A549 (cell line): ENCODE results near the gene PTPRN2.

ENCODE experiments used
- CEBPB ChIP-seq, 2 experiments: fragments of >200 bp in 1 of 2; sonication (Bioruptor Twin) in 1 of 2; formaldehyde crosslinking in 1 of 2; IDR thresholded peaks; 2 replicates each; pipeline ENCODE4 v1.6.1; 2012 to 2016
- CHD2 ChIP-seq: fragments of 150-350 bp; IDR thresholded peaks from 2 replicates; pipeline ENCODE4 v1.6.1; 2014; ENCODE audit warnings: low read length; ENCODE audit not compliant: partially characterized antibody
- EP300 ChIP-seq, 2 experiments: fragments of >200 bp; sonication (Bioruptor Twin); formaldehyde crosslinking; IDR thresholded peaks; 2 replicates in 1 of 2; 3 replicates in 1 of 2; pipeline ENCODE4 v1.6.1; 2016 to 2017
- FOSL2 ChIP-seq, 2 experiments: fragments of 450-650 bp in 1 of 2; fragments of >200 bp in 1 of 2; sonication (Bioruptor Twin) in 1 of 2; formaldehyde crosslinking; IDR thresholded peaks; 2 replicates each; pipeline versions ENCODE4 v1.5.0 to v1.6.1; 2016 to 2020; ENCODE audit warnings: mild to moderate bottlenecking in 1 of 2, moderate library complexity in 1 of 2
- JUNB ChIP-seq: fragments of >200 bp; sonication (Bioruptor Twin); formaldehyde crosslinking; IDR thresholded peaks from 2 replicates; pipeline ENCODE4 v1.6.1; 2016
- MAFK ChIP-seq: fragments of 450-650 bp; IDR thresholded peaks from 2 replicates; pipeline ENCODE4 v1.6.1; 2014; ENCODE audit not compliant: partially characterized antibody
- MAX ChIP-seq: IDR thresholded peaks from 2 replicates; pipeline ENCODE4 v1.6.1; 2012
- POLR2A ChIP-seq: IDR thresholded peaks from 2 replicates; pipeline ENCODE4 v1.6.1; 2012; ENCODE audit warnings: mild to moderate bottlenecking, low read length
- RFX5 ChIP-seq: fragments of 450-650 bp; IDR thresholded peaks from 2 replicates; pipeline ENCODE4 v1.7.1; 2014; ENCODE audit warnings: antibody characterized with exemption, mild to moderate bottlenecking, moderate library complexity
- SMC3 ChIP-seq: fragments of >200 bp; sonication (Bioruptor Twin); formaldehyde crosslinking; IDR thresholded peaks from 3 replicates; pipeline ENCODE4 v1.6.1; 2018; ENCODE audit warnings: inconsistent platforms
- USF2 ChIP-seq: fragments of 450-650 bp; IDR thresholded peaks from 2 replicates; pipeline ENCODE4 v1.6.1; 2014; ENCODE audit warnings: antibody characterized with exemption
- TF ChIP-seq, protein P1 (sequence below): fragments of 200-600 bp; sonication (generic); IDR thresholded peaks from 2 replicates; pipeline ENCODE4 v1.6.1; 2016; ENCODE audit warnings: antibody characterized with exemption, mild to moderate bottlenecking, moderate library complexity
- TF ChIP-seq, protein P2 (sequence below): fragments of >200 bp; sonication (Bioruptor Twin); formaldehyde crosslinking; IDR thresholded peaks from 3 replicates; pipeline ENCODE4 v1.6.1; 2016
- TF ChIP-seq, protein P3 (sequence below): fragments of >200 bp; sonication (Bioruptor Twin); formaldehyde crosslinking; IDR thresholded peaks from 3 replicates; pipeline ENCODE4 v1.5.1; 2016

- TF ChIP-seq, protein P1, sequence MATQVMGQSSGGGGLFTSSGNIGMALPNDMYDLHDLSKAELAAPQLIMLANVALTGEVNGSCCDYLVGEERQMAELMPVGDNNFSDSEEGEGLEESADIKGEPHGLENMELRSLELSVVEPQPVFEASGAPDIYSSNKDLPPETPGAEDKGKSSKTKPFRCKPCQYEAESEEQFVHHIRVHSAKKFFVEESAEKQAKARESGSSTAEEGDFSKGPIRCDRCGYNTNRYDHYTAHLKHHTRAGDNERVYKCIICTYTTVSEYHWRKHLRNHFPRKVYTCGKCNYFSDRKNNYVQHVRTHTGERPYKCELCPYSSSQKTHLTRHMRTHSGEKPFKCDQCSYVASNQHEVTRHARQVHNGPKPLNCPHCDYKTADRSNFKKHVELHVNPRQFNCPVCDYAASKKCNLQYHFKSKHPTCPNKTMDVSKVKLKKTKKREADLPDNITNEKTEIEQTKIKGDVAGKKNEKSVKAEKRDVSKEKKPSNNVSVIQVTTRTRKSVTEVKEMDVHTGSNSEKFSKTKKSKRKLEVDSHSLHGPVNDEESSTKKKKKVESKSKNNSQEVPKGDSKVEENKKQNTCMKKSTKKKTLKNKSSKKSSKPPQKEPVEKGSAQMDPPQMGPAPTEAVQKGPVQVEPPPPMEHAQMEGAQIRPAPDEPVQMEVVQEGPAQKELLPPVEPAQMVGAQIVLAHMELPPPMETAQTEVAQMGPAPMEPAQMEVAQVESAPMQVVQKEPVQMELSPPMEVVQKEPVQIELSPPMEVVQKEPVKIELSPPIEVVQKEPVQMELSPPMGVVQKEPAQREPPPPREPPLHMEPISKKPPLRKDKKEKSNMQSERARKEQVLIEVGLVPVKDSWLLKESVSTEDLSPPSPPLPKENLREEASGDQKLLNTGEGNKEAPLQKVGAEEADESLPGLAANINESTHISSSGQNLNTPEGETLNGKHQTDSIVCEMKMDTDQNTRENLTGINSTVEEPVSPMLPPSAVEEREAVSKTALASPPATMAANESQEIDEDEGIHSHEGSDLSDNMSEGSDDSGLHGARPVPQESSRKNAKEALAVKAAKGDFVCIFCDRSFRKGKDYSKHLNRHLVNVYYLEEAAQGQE, result no peak
- TF ChIP-seq, protein P2, sequence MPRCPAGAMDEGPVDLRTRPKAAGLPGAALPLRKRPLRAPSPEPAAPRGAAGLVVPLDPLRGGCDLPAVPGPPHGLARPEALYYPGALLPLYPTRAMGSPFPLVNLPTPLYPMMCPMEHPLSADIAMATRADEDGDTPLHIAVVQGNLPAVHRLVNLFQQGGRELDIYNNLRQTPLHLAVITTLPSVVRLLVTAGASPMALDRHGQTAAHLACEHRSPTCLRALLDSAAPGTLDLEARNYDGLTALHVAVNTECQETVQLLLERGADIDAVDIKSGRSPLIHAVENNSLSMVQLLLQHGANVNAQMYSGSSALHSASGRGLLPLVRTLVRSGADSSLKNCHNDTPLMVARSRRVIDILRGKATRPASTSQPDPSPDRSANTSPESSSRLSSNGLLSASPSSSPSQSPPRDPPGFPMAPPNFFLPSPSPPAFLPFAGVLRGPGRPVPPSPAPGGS, result no peak
- TF ChIP-seq, protein P3, sequence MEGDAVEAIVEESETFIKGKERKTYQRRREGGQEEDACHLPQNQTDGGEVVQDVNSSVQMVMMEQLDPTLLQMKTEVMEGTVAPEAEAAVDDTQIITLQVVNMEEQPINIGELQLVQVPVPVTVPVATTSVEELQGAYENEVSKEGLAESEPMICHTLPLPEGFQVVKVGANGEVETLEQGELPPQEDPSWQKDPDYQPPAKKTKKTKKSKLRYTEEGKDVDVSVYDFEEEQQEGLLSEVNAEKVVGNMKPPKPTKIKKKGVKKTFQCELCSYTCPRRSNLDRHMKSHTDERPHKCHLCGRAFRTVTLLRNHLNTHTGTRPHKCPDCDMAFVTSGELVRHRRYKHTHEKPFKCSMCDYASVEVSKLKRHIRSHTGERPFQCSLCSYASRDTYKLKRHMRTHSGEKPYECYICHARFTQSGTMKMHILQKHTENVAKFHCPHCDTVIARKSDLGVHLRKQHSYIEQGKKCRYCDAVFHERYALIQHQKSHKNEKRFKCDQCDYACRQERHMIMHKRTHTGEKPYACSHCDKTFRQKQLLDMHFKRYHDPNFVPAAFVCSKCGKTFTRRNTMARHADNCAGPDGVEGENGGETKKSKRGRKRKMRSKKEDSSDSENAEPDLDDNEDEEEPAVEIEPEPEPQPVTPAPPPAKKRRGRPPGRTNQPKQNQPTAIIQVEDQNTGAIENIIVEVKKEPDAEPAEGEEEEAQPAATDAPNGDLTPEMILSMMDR, result no peak
- no peak for TF ChIP-seq POLR2A
- TF ChIP-seq FOSL2 (IDR thresholded peaks at IDR 0.05), result no peak
- TF ChIP-seq FOSL2 (CRISPR knock-in tag; IDR thresholded peaks at IDR 0.05), result no peak
- no peak for TF ChIP-seq RFX5
- no peak for TF ChIP-seq CHD2
- no peak for TF ChIP-seq USF2
- TF ChIP-seq SMC3, result no peak
- no peak for TF ChIP-seq MAX
- no peak for TF ChIP-seq MAFK
- no peak for TF ChIP-seq EP300 (IDR thresholded peaks at IDR 0.05)
- no peak for TF ChIP-seq CEBPB (IDR thresholded peaks at IDR 0.05)
- TF ChIP-seq JUNB, result no peak
These were observed 127.0 kb downstream of the PTPRN2 start for GRCh38 chr7:158460665-158461064.
